ENCODE results near the gene NCEH1.

- TF ChIP-seq CTCF (IDR thresholded peaks at IDR 0.05) (no peak), POLR2A (IDR thresholded peaks at IDR 0.05) (no peak)
Measured at GRCh38 chr3:172591125-172591605, 119.7 kb downstream of the NCEH1 start.

All from Peyer's patch (tissue), 4 donors.